Body of pancreas (tissue), 4 donors: ENCODE data around the gene CEND1. TPM values are rescaled to one million over a fixed set of nuclear protein-coding genes. Genes with fewer than 3 reads are reported as not detected.
A peak's percentile ranks its signal among the peaks of the same experiment; 100 is the strongest.

Experiments used
- ATAC-seq: fragments of 150-250 bp; one replicate; pipeline ENCODE4 v1.9.1; 2016
- DNase-seq, 4 donors: peaks; one replicate each; pipeline ENCODE4 v3.0.0-alpha.2; 2019
- H3K27ac ChIP-seq, 4 donors: fragments of 200-600 bp; sonication (generic); 1 replicate in 3 of 4; 2 replicates in 1 of 4; pipeline versions ENCODE4 v1.5.1 to v1.6.1; 2016 to 2019; ENCODE audit warnings: mild to moderate bottlenecking in 1 of 4, mixed read lengths in 1 of 4, moderate library complexity in 1 of 4
- H3K27me3 ChIP-seq, 2 donors: fragments of 200-600 bp; sonication (generic); one replicate each; pipeline ENCODE4 v1.6.0; 2016; ENCODE audit warnings: mild to moderate bottlenecking in 1 of 2
- H3K36me3 ChIP-seq, 2 donors: fragments of 200-600 bp; sonication (generic); replicated peaks in 1 of 2; 2 replicates each; pipeline ENCODE4 v1.5.1; 2016; ENCODE audit warnings: low read depth in 2 of 2; ENCODE audit not compliant: insufficient read depth in 1 of 2
- H3K4me1 ChIP-seq: fragments of 200-600 bp; sonication (generic); one replicate; pipeline ENCODE4 v1.6.0; 2016
- H3K4me3 ChIP-seq, 2 donors: fragments of 200-600 bp; sonication (generic); 1 replicate in 1 of 2; 2 replicates in 1 of 2; pipeline ENCODE4 v1.5.1; 2016 to 2019
- H3K9me3 ChIP-seq, 3 donors: fragments of 200-600 bp; sonication (generic); 1 replicate in 2 of 3; 2 replicates in 1 of 3; pipeline ENCODE4 v1.5.1; 2016
- POLR2A ChIP-seq, 3 donors: fragments of 450-650 bp; IDR thresholded peaks; one replicate each; pipeline ENCODE4 v1.6.1; 2016; ENCODE audit warnings: antibody characterized with exemption in 3 of 3, mild to moderate bottlenecking in 2 of 3
- WGBS, 2 donors: methylation state at CpG; one replicate each; pipeline ENCODE4 v1.1.5; 2017; 5-methylcytosine and 5-hydroxymethylcytosine counted together
- intact Hi-C: fragments of 100-400 bp; cut with DNase I; formaldehyde crosslinking; loops from one replicate; pipeline ENCODE4 v1.15.1; 2023
- total RNA-seq, 2 donors: library from RNA; depleted of rRNA; stranded (reverse); fragments of >200 nt; gene quantifications; one replicate each; pipeline ENCODE4 v1.1.0, GENCODE V29; 2016
- TF ChIP-seq, protein P1 (sequence below), 7 experiments: fragments of 450-650 bp in 4 of 7; fragments of 200-600 bp in 3 of 7; sonication (generic) in 3 of 7; IDR thresholded peaks; one replicate each; pipeline ENCODE4 v1.5.1; 2016 to 2019; ENCODE audit warnings: antibody characterized with exemption in 7 of 7

Gene CEND1
- total RNA-seq, 2 donors from 2014 or later = 0.78 TPM; not detected in 1

- H3K9me3 ChIP-seq = no peaks in the 10 kb centered on the region
- TF ChIP-seq, protein P1, sequence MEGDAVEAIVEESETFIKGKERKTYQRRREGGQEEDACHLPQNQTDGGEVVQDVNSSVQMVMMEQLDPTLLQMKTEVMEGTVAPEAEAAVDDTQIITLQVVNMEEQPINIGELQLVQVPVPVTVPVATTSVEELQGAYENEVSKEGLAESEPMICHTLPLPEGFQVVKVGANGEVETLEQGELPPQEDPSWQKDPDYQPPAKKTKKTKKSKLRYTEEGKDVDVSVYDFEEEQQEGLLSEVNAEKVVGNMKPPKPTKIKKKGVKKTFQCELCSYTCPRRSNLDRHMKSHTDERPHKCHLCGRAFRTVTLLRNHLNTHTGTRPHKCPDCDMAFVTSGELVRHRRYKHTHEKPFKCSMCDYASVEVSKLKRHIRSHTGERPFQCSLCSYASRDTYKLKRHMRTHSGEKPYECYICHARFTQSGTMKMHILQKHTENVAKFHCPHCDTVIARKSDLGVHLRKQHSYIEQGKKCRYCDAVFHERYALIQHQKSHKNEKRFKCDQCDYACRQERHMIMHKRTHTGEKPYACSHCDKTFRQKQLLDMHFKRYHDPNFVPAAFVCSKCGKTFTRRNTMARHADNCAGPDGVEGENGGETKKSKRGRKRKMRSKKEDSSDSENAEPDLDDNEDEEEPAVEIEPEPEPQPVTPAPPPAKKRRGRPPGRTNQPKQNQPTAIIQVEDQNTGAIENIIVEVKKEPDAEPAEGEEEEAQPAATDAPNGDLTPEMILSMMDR (IDR thresholded peaks at IDR 0.05) = peak; percentile 37 to 79 (median 69)
- TF ChIP-seq POLR2A (IDR thresholded peaks at IDR 0.05) = no peak
- peaks cover 7% of the 10 kb centered on the region for H3K4me1 ChIP-seq
- no peak overlapping the region for H3K4me3 ChIP-seq
- intact Hi-C loops = no loop called here
- no peak overlapping the region for H3K27ac ChIP-seq
- peak; percentile 66 to 75 (median 68) for DNase-seq
- ATAC-seq = peak; percentile 52
- peaks cover 0 to 16% of the 10 kb centered on the region in 2 donors for H3K36me3 ChIP-seq
- no peaks in the 10 kb centered on the region for H3K27me3 ChIP-seq
- WGBS, 2 donors = 69 to 70% methylated on average over 18 to 19 of the region's 19 CpGs
Measured at GRCh38 chr11:765025-765801, 24.7 kb downstream of the CEND1 start.

DNA sequence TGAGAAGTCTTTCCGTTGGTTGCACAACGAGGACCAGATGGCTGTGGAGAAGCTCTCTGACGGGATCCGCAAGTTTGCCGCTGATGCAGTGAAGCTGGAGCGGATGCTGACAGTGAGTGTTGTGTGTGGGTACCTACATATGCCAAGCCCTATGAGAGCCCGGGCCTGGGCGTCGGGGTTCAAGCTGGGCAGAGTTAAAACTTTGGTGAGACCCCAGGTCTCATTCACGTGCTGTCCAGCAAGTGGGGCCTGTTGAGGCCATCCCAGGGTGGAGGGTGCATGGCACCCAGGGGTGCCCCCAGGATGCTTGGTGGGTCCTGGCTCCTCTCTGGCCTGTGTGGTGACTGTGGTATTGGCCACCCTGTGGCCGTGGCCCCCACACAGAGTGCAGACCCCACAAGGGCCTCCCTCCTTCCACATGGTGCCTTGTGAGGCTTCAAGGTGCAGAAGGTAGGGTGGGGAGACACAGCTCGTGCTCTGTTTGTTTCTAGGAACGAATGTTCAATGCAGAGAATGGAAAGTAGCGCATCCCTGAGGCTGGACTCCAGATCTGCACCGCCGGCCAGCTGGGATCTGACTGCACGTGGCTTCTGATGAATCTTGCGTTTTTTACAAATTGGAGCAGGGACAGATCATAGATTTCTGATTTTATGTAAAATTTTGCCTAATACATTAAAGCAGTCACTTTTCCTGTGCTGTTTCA is 25.4 kb downstream of the CEND1 start:
- DNase-seq = no peak
- no peak for TF ChIP-seq POLR2A (IDR thresholded peaks at IDR 0.05)
- TF ChIP-seq, protein P1 (IDR thresholded peaks at IDR 0.05) = no peak
- Histone ChIP-seq H3K9me3 (no peaks in the 10 kb centered on the region), H3K27ac (no peak overlapping the region), H3K4me1 (peaks cover 7% of the 10 kb centered on the region), H3K27me3 (no peaks in the 10 kb centered on the region), H3K36me3 (peaks cover 0 to 22% of the 10 kb centered on the region in 2 donors), H3K4me3 (no peak overlapping the region)
- intact Hi-C loops = no loop called here
- WGBS, 2 donors = 85 to 86% methylated on average over 11 to 18 of the region's 18 CpGs
- no peak for ATAC-seq

- Histone ChIP-seq H3K4me3 (no peak overlapping the region), H3K9me3 (no peaks in the 10 kb centered on the region), H3K36me3 (peaks cover 0 to 27% of the 10 kb centered on the region in 2 donors), H3K4me1 (peaks cover 7% of the 10 kb centered on the region), H3K27ac (peak overlapping the region in 1 of 4 donors; percentile 56), H3K27me3 (no peaks in the 10 kb centered on the region)
- DNase-seq (no peak), ATAC-seq (no peak)
- 87 to 89% methylated on average over 5 to 20 of the region's 22 CpGs for WGBS, 2 donors
- intact Hi-C loops = no loop called here
- TF ChIP-seq POLR2A (IDR thresholded peaks at IDR 0.05) = no peak
- TF ChIP-seq, protein P1 (IDR thresholded peaks at IDR 0.05) = no peak
Measured at GRCh38 chr11:763549-764321, 26.2 kb downstream of the CEND1 start.

DNA sequence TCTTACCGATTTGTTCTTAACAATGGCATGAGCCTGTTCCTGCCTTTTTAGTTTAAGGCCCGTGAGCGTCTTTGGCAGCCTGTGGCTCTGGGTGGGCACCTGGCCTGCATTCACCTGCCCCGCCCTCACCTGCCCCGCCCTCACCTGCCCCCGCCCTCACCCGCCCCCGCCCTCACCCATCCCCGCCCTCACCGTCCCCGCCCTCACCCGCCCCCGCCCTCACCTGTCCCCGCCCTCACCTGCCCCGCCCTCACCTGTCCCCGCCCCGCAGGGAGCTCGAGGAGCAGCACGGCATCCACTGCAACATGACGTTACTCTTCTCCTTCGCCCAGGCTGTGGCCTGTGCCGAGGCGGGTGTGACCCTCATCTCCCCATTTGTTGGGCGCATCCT is 26.8 kb downstream of the CEND1 start:
- Histone ChIP-seq H3K4me3 (no peak overlapping the region), H3K9me3 (no peaks in the 10 kb centered on the region), H3K27ac (peak overlapping the region in 1 of 4 donors; percentile 56), H3K27me3 (no peaks in the 10 kb centered on the region), H3K36me3 (peaks cover 0 to 27% of the 10 kb centered on the region in 2 donors), H3K4me1 (peaks cover 7% of the 10 kb centered on the region)
- TF ChIP-seq, protein P1 (IDR thresholded peaks at IDR 0.05) = no peak
- TF ChIP-seq POLR2A (IDR thresholded peaks at IDR 0.05) = no peak
- 53 to 63% methylated on average over 6 to 20 of the region's 24 CpGs for WGBS, 2 donors
- ATAC-seq (peak; percentile 70), DNase-seq (peak in 2 of 4 donors; percentile 52 to 64)
- intact Hi-C loops = no loop called here
